Measurements from ENCODE around the gene TMEM132E. TPM values are rescaled to one million over a fixed set of nuclear protein-coding genes. Genes with fewer than 3 reads are reported as not detected.

TMEM132E gene
- polyA plus RNA-seq, 2 of the 4 experiments (the other 2 are of a cell fraction): not detected

GRCh38 chr17:34633351-34633750, 54.0 kb downstream of the TMEM132E start:
- FAIRE-seq (no peak), DNase-seq (ENCODE audit: low read depth in 1 of 2, low spot score in 1 of 2) (no peak), ATAC-seq (no peak)
- 4% methylated on average over 4 of the region's 4 CpGs for WGBS (ENCODE audit: missing lambda C conversion rate)
- Histone ChIP-seq H3K4me2 (no peak overlapping the region), H3K4me3 (no peak overlapping the region), H3K4me1 (no peaks in the 10 kb centered on the region), H3K9me3 (no peaks in the 10 kb centered on the region), H3K27ac (no peak overlapping the region)
- CTCF ChIA-PET: interaction anchor here (0.9 to 2.0 kb wide), 5 partner anchors 16 to 463 kb away, joined by 3 to 10 read pairs (median 3); no protein-coding TSS in a partner anchor
- POLR2A ChIA-PET: no interaction called here
- TF ChIP-seq RCOR1 (IDR thresholded peaks at IDR 0.05; ENCODE audit: low read depth, low read length) (no peak), RAD21 (conservative IDR thresholded peaks at IDR 0.05 in 1 of 2, IDR thresholded peaks at IDR 0.05 in 1 of 2) (no peak), JUNB (IDR thresholded peaks at IDR 0.05) (no peak)

GRCh38 chr17:34633760-34634159, 54.4 kb downstream of the TMEM132E start:
- ATAC-seq (no peak), FAIRE-seq (no peak), DNase-seq (ENCODE audit: low read depth in 1 of 2, low spot score in 1 of 2) (no peak)
- ChIA-PET CTCF (interaction anchor here (0.7 to 2.0 kb wide), 7 partner anchors 8 to 463 kb away, joined by 3 to 10 read pairs (median 3); no protein-coding TSS in a partner anchor), POLR2A (no interaction called here)
- WGBS (ENCODE audit: missing lambda C conversion rate): 20% methylated on average over 3 of the region's 3 CpGs
- TF ChIP-seq CHD4 (IDR thresholded peaks at IDR 0.05; ENCODE audit: borderline replicate concordance) (no peak), POLR2AphosphoS2 (conservative IDR thresholded peaks at IDR 0.05; ENCODE audit: low read length) (no peak), FOSB (CRISPR knock-in tag; IDR thresholded peaks at IDR 0.05) (no peak), ATOH8 (CRISPR knock-in tag; IDR thresholded peaks at IDR 0.05; ENCODE audit: low read depth) (no peak), NPAS2 (CRISPR knock-in tag; IDR thresholded peaks at IDR 0.05; ENCODE audit: borderline replicate concordance) (no peak), TP53 (CRISPR knock-in tag; IDR thresholded peaks at IDR 0.05) (no peak), HDAC2 (IDR thresholded peaks at IDR 0.05) (no peak)
- H3K4me2 ChIP-seq: no peak overlapping the region
- no peak overlapping the region for H3K4me3 ChIP-seq
- no peaks in the 10 kb centered on the region for H3K9me3 ChIP-seq
- H3K27ac ChIP-seq: no peak overlapping the region
- H3K4me1 ChIP-seq: no peaks in the 10 kb centered on the region

- 27% methylated on average over 13 of the region's 15 CpGs for WGBS (ENCODE audit: missing lambda C conversion rate)
- no peak for ATAC-seq
- Histone ChIP-seq H3K9me3 (no peaks in the 10 kb centered on the region), H3K27ac (no peak overlapping the region), H3K4me2 (no peak overlapping the region), H3K4me3 (no peak overlapping the region), H3K4me1 (no peaks in the 10 kb centered on the region)
- TF ChIP-seq EP300 (IDR thresholded peaks at IDR 0.05) (no peak), ZFP36 (IDR thresholded peaks at IDR 0.05; ENCODE audit: borderline replicate concordance, partially characterized antibody) (no peak), EHMT2 (IDR thresholded peaks at IDR 0.05; ENCODE audit: low read depth) (no peak), EHF (CRISPR knock-in tag; IDR thresholded peaks at IDR 0.05) (no peak), RNF2 (IDR thresholded peaks at IDR 0.05; ENCODE audit: borderline replicate concordance, low read depth) (no peak), MYC (IDR thresholded peaks at IDR 0.05; ENCODE audit: borderline replicate concordance, low read length) (no peak), JUNB (IDR thresholded peaks at IDR 0.05) (no peak), FOSL2 (IDR thresholded peaks at IDR 0.05) (no peak), FOSL2 (CRISPR knock-in tag; IDR thresholded peaks at IDR 0.05) (no peak), USF2 (IDR thresholded peaks at IDR 0.05) (no peak), NFE2L2 (conservative IDR thresholded peaks at IDR 0.05; ENCODE audit: low read length) (no peak), MAX (IDR thresholded peaks at IDR 0.05) (no peak)
- ChIA-PET CTCF (interaction anchor here (0.7 to 2.0 kb wide), 6 partner anchors 9 to 214 kb away, joined by 3 to 10 read pairs (median 4); no protein-coding TSS in a partner anchor), POLR2A (no interaction called here)
- DNase-seq (ENCODE audit: low read depth in 1 of 2, low spot score in 1 of 2): no peak
- FAIRE-seq: no peak
These were observed 55.3 kb downstream of the TMEM132E start for GRCh38 chr17:34634551-34635160.
